Thoracic aorta (tissue), 2 donors: ENCODE data around the gene NCAPG2. TPM values are rescaled to one million over a fixed set of nuclear protein-coding genes. Genes with fewer than 3 reads are reported as not detected.
"Not testable (repeated sequence)": the region's sequence is repeated elsewhere in the genome, so short reads cannot be mapped to it uniquely, and the experiment has no call there.

ENCODE experiments used
- ATAC-seq: fragments of 150-250 bp; one replicate; pipeline ENCODE4 v1.8.0; 2017; ENCODE audit warnings: low read depth; ENCODE audit not compliant: insufficient number of reproducible peaks, low FRiP score
- DNase-seq: peaks from one replicate; pipeline ENCODE4 v3.0.0-alpha.2; 2020; ENCODE audit warnings: low spot score
- H3K27ac ChIP-seq, 2 donors: fragments of 200-600 bp; sonication (generic); 1 replicate in 1 of 2; 2 replicates in 1 of 2; pipeline ENCODE4 v1.5.1; 2016; ENCODE audit warnings: mild to moderate bottlenecking in 2 of 2, moderate library complexity in 2 of 2
- H3K27me3 ChIP-seq: fragments of 200-600 bp; sonication (generic); replicated peaks from 2 replicates; pipeline ENCODE4 v1.6.0; 2016; ENCODE audit warnings: mild to moderate bottlenecking; ENCODE audit not compliant: insufficient read depth
- H3K36me3 ChIP-seq: fragments of 200-600 bp; sonication (generic); one replicate; pipeline ENCODE4 v1.5.1; 2016
- H3K4me1 ChIP-seq, 2 donors: fragments of 200-600 bp; sonication (generic); 1 replicate in 1 of 2; 2 replicates in 1 of 2; pipeline versions ENCODE4 v1.5.1 to v1.6.0; 2016; ENCODE audit warnings: low read depth in 2 of 2, mild to moderate bottlenecking in 1 of 2; ENCODE audit not compliant: control insufficient read depth in 1 of 2
- H3K4me3 ChIP-seq: fragments of 200-600 bp; sonication (generic); 2 replicates; pipeline ENCODE4 v1.5.1; 2016; ENCODE audit warnings: mild to moderate bottlenecking
- H3K9me3 ChIP-seq: fragments of 200-600 bp; sonication (generic); 2 replicates; pipeline ENCODE4 v1.5.1; 2016
- total RNA-seq, 2 donors: library from RNA; depleted of rRNA; stranded (reverse); fragments of >200 nt; gene quantifications; one replicate each; pipeline versions ENCODE4 v1.1.0 to v1.2.3, GENCODE V29; 2016
- TF ChIP-seq, protein P1 (sequence below): fragments of 200-600 bp; sonication (generic); IDR thresholded peaks from one replicate; pipeline ENCODE4 v1.5.1; 2019; ENCODE audit warnings: antibody characterized with exemption

The NCAPG2 gene
- total RNA-seq, 2 donors from 2014 or later = 4.1 to 8.4 TPM

DNA sequence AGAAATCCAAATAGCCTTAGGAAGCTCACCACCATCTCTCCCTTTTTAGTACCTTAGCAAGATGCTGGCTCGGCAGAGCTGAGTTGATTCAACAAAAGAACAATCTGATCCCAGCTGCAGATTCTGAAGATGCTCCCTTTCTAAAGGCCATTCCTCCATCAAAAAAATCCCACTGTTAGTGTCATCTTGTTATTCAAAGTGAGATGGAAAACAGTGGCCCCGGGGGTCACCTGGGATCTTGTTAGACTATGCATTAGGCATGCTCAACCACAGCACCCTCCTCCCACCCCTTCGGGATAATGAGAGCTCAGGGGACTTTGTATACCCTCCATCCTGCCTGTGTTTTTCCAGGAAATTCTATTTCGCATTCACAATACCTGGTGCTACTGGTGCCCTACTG lies 2.4 kb downstream of the NCAPG2 start:
- no peaks in the 10 kb centered on the region for H3K27me3 ChIP-seq
- no peak overlapping the region for H3K4me3 ChIP-seq
- ATAC-seq (no peak), DNase-seq (no peak)
- no peak overlapping the region for H3K27ac ChIP-seq
- H3K36me3 ChIP-seq = no peaks in the 10 kb centered on the region
- TF ChIP-seq, protein P1, sequence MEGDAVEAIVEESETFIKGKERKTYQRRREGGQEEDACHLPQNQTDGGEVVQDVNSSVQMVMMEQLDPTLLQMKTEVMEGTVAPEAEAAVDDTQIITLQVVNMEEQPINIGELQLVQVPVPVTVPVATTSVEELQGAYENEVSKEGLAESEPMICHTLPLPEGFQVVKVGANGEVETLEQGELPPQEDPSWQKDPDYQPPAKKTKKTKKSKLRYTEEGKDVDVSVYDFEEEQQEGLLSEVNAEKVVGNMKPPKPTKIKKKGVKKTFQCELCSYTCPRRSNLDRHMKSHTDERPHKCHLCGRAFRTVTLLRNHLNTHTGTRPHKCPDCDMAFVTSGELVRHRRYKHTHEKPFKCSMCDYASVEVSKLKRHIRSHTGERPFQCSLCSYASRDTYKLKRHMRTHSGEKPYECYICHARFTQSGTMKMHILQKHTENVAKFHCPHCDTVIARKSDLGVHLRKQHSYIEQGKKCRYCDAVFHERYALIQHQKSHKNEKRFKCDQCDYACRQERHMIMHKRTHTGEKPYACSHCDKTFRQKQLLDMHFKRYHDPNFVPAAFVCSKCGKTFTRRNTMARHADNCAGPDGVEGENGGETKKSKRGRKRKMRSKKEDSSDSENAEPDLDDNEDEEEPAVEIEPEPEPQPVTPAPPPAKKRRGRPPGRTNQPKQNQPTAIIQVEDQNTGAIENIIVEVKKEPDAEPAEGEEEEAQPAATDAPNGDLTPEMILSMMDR = no peak
- no peaks in the 10 kb centered on the region for H3K9me3 ChIP-seq
- H3K4me1 ChIP-seq = peaks cover 3 to 20% of the 10 kb centered on the region in 2 donors

DNA sequence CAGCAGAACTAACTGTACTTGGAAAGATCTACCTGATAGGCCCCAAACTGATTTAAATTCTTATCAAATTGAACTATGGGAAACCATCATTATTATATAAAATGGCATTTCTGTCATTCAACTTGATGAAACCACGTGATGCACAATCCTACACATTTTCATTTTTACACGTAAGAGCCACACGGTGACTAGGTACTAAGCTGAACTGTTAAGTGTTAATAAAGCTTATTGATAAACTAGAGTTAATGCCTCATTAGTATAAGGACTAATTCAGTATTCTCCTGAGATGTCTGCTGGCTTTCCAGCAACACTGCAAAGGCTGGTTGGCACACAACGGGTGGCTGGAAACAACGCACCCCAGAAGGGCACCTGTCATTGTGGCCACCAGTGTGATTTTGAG lies 4.6 kb downstream of the NCAPG2 start:
- TF ChIP-seq, protein P1 = no peak

DNA sequence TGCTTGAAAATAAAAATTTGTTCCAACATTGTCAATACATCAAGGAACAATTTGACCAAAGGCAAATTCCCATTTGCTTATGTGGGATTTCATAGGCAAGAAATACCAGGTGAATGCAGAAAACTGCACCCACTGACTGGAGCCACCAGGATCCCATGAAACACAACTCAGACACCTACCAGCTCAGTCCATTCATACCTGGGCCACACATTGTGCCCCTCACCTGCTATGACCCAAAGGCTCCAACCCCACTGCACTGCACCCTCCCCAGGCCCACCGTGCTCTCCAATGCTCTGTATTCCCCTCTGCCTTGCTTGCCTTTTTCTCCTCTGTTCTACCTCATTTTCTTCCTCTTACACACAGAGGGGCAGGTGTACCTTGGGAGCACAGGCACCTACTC lies 5.3 kb downstream of the NCAPG2 start:
- Histone ChIP-seq H3K4me3 (no peak overlapping the region), H3K4me1 (peaks cover 9 to 14% of the 10 kb centered on the region in 2 donors), H3K9me3 (no peaks in the 10 kb centered on the region), H3K27me3 (no peaks in the 10 kb centered on the region), H3K27ac (no peak overlapping the region), H3K36me3 (no peaks in the 10 kb centered on the region)
- no peak for ATAC-seq
- TF ChIP-seq, protein P1 = no peak
- no peak for DNase-seq

More for the DNA sequence above, 4.6 kb downstream of the NCAPG2 start:
- DNase-seq = no peak
- H3K27me3 ChIP-seq = no peaks in the 10 kb centered on the region
- H3K36me3 ChIP-seq = no peaks in the 10 kb centered on the region
- ATAC-seq = no peak
- no peaks in the 10 kb centered on the region for H3K9me3 ChIP-seq
- H3K4me1 ChIP-seq = peaks cover 9 to 14% of the 10 kb centered on the region in 2 donors
- H3K4me3 ChIP-seq = no peak overlapping the region
- H3K27ac ChIP-seq = no peak overlapping the region

DNA sequence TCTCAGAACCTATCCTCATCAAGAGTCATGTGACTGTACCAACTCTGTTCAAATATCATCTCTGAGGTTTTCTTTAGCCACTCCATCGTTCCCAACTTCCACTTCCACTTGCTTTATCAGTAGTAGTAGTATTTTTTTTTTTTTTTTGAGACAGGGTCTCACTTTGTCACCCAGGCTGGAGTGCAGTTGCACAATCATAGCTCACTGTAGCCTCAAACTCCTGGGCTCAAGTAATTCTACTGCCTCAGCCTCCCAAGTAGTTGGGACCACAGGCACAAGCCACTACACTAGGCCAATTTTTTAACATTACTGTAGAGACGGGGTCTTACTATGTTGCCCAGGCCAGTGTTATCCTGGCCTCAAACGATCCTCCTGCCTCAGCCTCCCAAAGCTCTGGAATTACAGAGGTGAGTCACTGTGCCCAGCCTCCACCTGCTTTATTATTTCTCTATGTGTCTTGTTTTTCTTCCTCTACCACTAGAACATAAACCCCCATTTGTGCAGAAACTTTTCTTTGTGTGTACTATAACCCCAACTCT lies 5.9 kb downstream of the NCAPG2 start:
- Histone ChIP-seq H3K9me3 (no peaks in the 10 kb centered on the region), H3K4me3 (no peak overlapping the region), H3K27me3 (no peaks in the 10 kb centered on the region), H3K4me1 (peaks cover 8% of the 10 kb centered on the region in 2 donors), H3K36me3 (no peaks in the 10 kb centered on the region), H3K27ac (no peak overlapping the region)
- TF ChIP-seq, protein P1 = no peak
- DNase-seq (no peak), ATAC-seq (no peak)

DNA sequence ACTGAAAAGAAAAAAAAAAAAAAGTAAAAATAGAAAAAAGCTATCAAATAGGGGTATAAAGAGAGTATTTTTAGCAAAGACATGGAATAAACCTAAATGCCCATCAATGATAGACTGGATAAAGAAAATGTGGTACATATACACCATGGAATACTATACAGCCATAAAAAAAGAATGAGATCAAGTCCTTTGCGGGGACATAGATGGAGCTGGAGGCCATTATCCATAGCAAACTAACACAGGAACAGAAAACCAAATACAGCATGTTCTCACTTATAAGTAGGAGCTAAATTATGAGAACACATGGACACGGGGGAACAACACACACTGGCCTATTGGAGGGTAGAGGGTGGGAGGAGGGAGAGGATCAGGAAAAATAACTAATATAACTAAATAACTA lies 7.0 kb downstream of the NCAPG2 start:
- H3K36me3 ChIP-seq, H3K27ac ChIP-seq, H3K27me3 ChIP-seq, DNase-seq, H3K4me3 ChIP-seq, H3K4me1 ChIP-seq, H3K9me3 ChIP-seq, ATAC-seq: not testable (repeated sequence)
